K562 (cell line): Measurements from ENCODE around the gene ILK. TPM values are rescaled to one million over a fixed set of nuclear protein-coding genes. Genes with fewer than 3 reads are reported as not detected.
A peak's percentile ranks its signal among the peaks of the same experiment; 100 is the strongest.

Source experiments
- BCOR ChIP-seq: fragments of 450-650 bp; IDR thresholded peaks from 2 replicates; pipeline ENCODE4 v1.6.1; 2016
- BDP1 ChIP-seq: IDR thresholded peaks from 3 replicates; pipeline ENCODE4 v1.6.1; 2011; ENCODE audit not compliant: insufficient read length, insufficient read depth
- CBX5 ChIP-seq: IDR thresholded peaks from 2 replicates; pipeline ENCODE4 v1.6.1; 2014; ENCODE audit warnings: low read depth, borderline replicate concordance
- ESRRB ChIP-seq: fragments of 250-450 bp; sonication (Bioruptor Pico); IDR thresholded peaks from 2 replicates; pipeline ENCODE4 v1.5.0; 2020; ENCODE audit warnings: mild to moderate bottlenecking, moderate library complexity, borderline replicate concordance
- HDAC1 ChIP-seq, 2 experiments: fragments of 450-650 bp; IDR thresholded peaks; 2 replicates each; pipeline ENCODE4 v1.6.1; 2016 to 2017; ENCODE audit warnings: inconsistent platforms in 1 of 2, mild to moderate bottlenecking in 1 of 2, moderate library complexity in 1 of 2
- IFI16 ChIP-seq: fragments of 250-450 bp; sonication (Bioruptor Pico); IDR thresholded peaks from 2 replicates; pipeline ENCODE4 v2.1.2; 2022; ENCODE audit warnings: mild to moderate bottlenecking, inconsistent platforms
- IRF9 ChIP-seq: fragments of 450-650 bp; IDR thresholded peaks from 2 replicates; pipeline ENCODE4 v1.6.1; 2016; ENCODE audit warnings: missing biosample characterization, missing genetic modification characterization
- MTA1 ChIP-seq: fragments of 450-650 bp; IDR thresholded peaks from 2 replicates; pipeline ENCODE4 v1.6.1; 2017; ENCODE audit warnings: borderline replicate concordance
- MXI1 ChIP-seq: IDR thresholded peaks from 2 replicates; pipeline ENCODE4 v1.6.1; 2011; ENCODE audit warnings: low read depth, mild to moderate bottlenecking, improper control_type of control experiment, low read length
- POLR3G ChIP-seq: IDR thresholded peaks from 2 replicates; pipeline ENCODE4 v1.6.1; 2011; ENCODE audit not compliant: insufficient read length, insufficient replicate concordance; ENCODE audit errors: extremely low read depth
- TAF15 ChIP-seq: fragments of 200-400 bp; formaldehyde crosslinking; IDR thresholded peaks from 2 replicates; pipeline ENCODE4 v1.6.1; 2017; ENCODE audit warnings: mild to moderate bottlenecking, low read depth, low read length, moderate library complexity
- TBL1XR1 ChIP-seq, 2 experiments: IDR thresholded peaks; 2 replicates each; pipeline ENCODE4 v1.6.1; 2012; ENCODE audit warnings: improper control_type of control experiment in 2 of 2, low read length in 2 of 2, mild to moderate bottlenecking in 1 of 2
- ZBTB2 ChIP-seq: fragments of 450-650 bp; IDR thresholded peaks from 2 replicates; pipeline ENCODE4 v1.6.1; 2016; ENCODE audit warnings: antibody characterized with exemption
- polyA plus RNA-seq, 8 experiments: library from polyadenylated mRNA; depleted of rRNA in 4 of 8; stranded (reverse) in 5 of 8; unstranded in 3 of 8; fragments of >200 nt; fragmentation: Nextera tagmentation in 2 of 8; fragmentation: Illumina TruSeq in 1 of 8; extraction: Ambion mirVana in 2 of 8; extraction: Trizol in 1 of 8; gene quantifications; 2 replicates each; pipeline versions ENCODE4 v1.2.1 to v1.2.3, GENCODE V29; 2011 to 2014; ENCODE audit warnings: inconsistent platforms in 1 of 8, missing spikeins in 1 of 8
- total RNA-seq, 7 experiments: library from RNA; depleted of rRNA in 6 of 7; stranded (reverse); fragments of >200 nt in 6 of 7; fragmentation: Illumina TruSeq in 2 of 7; extraction: Trizol in 2 of 7; gene quantifications; 2 replicates each; pipeline versions ENCODE4 v1.2.1 to v1.2.3, GENCODE V29; 2011 to 2021; ENCODE audit warnings: low replicate concordance in 1 of 7
- TF ChIP-seq, protein P1 (sequence below): fragments of 150-350 bp; conservative IDR thresholded peaks from 2 replicates; pipeline ENCODE4 v1.6.1; 2014; ENCODE audit warnings: low read length
- TF ChIP-seq, protein P2 (sequence below): fragments of 450-650 bp; formaldehyde crosslinking; conservative IDR thresholded peaks from 2 replicates; pipeline ENCODE4 v1.4.0; 2022; ENCODE audit warnings: mild to moderate bottlenecking, missing genetic modification characterization
- TF ChIP-seq, protein P3 (sequence below): fragments of 450-650 bp; IDR thresholded peaks from 2 replicates; pipeline ENCODE4 v1.6.1; 2014; ENCODE audit warnings: low read depth, mild to moderate bottlenecking, moderate library complexity, borderline replicate concordance
- TF ChIP-seq, protein P4 (sequence below): fragments of 450-650 bp; conservative IDR thresholded peaks from 2 replicates; pipeline ENCODE4 v1.6.1; 2016; ENCODE audit warnings: missing genetic modification characterization, low read depth, mild to moderate bottlenecking, control low read depth, missing compliant biosample characterization

The ILK gene
- total and polyA plus RNA-seq, 9 of the 15 experiments (the other 6 are each of a cell fraction or from before 2014, with no cell fraction given), result 43.3 to 95.9 (median 58.9) TPM

DNA sequence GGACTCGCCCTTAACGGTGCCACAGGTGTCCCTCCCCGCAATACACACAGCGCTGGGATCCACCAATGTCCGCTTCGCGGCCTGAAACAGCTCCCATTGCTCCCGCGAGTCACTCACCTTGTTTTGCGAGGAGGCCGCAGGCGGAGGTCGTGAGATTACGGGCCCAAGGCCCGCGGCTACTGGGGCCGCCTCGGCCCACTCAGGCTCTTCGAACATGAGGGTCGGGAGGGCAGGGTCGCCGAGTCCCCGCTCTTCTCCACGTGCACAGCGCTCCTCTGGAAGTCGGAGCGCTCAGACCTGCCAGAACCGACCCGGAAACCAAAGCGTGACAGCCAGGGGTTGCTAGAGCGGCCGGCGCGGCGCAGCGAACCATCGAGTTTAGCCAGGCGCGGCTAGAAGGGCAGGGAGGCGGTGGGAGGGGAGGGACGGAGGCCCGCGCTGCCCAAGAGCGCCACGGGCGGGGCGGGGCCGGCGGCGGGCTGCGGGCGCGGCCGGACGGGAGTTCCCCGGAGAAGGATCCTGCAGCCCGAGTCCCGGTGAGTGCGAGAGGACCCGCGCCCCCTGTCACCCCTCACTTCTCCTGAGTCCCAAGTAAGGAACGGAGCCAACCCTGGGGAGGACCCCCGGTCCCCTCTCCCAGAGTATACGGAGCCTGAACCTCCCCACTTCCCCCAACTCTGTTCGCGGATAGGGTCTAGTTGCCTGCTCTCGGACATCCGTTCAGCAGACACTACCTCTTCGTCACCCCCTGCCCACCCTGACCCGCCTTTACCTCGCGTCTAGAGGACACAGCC is at the start of gene ILK, which contains the start of gene RRP8 (continued):
- TF ChIP-seq, protein P1, sequence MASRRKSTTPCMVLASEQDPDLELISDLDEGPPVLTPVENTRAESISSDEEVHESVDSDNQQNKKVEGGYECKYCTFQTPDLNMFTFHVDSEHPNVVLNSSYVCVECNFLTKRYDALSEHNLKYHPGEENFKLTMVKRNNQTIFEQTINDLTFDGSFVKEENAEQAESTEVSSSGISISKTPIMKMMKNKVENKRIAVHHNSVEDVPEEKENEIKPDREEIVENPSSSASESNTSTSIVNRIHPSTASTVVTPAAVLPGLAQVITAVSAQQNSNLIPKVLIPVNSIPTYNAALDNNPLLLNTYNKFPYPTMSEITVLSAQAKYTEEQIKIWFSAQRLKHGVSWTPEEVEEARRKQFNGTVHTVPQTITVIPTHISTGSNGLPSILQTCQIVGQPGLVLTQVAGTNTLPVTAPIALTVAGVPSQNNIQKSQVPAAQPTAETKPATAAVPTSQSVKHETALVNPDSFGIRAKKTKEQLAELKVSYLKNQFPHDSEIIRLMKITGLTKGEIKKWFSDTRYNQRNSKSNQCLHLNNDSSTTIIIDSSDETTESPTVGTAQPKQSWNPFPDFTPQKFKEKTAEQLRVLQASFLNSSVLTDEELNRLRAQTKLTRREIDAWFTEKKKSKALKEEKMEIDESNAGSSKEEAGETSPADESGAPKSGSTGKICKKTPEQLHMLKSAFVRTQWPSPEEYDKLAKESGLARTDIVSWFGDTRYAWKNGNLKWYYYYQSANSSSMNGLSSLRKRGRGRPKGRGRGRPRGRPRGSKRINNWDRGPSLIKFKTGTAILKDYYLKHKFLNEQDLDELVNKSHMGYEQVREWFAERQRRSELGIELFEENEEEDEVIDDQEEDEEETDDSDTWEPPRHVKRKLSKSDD, result no peak
- TF ChIP-seq TBL1XR1 (IDR thresholded peaks at IDR 0.05; ENCODE audit: low read length in 2 of 2) (no peak), BDP1 (no peak), CBX5 (no peak), MTA1 (no peak), IFI16 (CRISPR knock-in tag) (no peak), ZBTB2 (peak; percentile 31; the same call in 1 of the 2 replicates), MXI1 (peak; percentile 83), ESRRB (CRISPR knock-in tag) (no peak), IRF9 (no peak), BCOR (0 out of 2 replicates have a peak, but pooled peaks have one; percentile 43), HDAC1 (IDR thresholded peaks at IDR 0.05) (peak; percentile 82 to 96), TAF15 (no peak), POLR3G (no peak)
- TF ChIP-seq, protein P2, sequence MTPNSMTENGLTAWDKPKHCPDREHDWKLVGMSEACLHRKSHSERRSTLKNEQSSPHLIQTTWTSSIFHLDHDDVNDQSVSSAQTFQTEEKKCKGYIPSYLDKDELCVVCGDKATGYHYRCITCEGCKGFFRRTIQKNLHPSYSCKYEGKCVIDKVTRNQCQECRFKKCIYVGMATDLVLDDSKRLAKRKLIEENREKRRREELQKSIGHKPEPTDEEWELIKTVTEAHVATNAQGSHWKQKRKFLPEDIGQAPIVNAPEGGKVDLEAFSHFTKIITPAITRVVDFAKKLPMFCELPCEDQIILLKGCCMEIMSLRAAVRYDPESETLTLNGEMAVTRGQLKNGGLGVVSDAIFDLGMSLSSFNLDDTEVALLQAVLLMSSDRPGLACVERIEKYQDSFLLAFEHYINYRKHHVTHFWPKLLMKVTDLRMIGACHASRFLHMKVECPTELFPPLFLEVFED (CRISPR knock-in tag), result no peak
- TF ChIP-seq, protein P3, sequence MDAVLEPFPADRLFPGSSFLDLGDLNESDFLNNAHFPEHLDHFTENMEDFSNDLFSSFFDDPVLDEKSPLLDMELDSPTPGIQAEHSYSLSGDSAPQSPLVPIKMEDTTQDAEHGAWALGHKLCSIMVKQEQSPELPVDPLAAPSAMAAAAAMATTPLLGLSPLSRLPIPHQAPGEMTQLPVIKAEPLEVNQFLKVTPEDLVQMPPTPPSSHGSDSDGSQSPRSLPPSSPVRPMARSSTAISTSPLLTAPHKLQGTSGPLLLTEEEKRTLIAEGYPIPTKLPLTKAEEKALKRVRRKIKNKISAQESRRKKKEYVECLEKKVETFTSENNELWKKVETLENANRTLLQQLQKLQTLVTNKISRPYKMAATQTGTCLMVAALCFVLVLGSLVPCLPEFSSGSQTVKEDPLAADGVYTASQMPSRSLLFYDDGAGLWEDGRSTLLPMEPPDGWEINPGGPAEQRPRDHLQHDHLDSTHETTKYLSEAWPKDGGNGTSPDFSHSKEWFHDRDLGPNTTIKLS, result peak; percentile 85; the same call in 1 of the 2 replicates
- TF ChIP-seq, protein P4, sequence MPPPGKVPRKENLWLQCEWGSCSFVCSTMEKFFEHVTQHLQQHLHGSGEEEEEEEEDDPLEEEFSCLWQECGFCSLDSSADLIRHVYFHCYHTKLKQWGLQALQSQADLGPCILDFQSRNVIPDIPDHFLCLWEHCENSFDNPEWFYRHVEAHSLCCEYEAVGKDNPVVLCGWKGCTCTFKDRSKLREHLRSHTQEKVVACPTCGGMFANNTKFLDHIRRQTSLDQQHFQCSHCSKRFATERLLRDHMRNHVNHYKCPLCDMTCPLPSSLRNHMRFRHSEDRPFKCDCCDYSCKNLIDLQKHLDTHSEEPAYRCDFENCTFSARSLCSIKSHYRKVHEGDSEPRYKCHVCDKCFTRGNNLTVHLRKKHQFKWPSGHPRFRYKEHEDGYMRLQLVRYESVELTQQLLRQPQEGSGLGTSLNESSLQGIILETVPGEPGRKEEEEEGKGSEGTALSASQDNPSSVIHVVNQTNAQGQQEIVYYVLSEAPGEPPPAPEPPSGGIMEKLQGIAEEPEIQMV (tag), result no peak
